ENCODE measurements around the gene SLC9A9.

The SLC9A9 gene

DNA sequence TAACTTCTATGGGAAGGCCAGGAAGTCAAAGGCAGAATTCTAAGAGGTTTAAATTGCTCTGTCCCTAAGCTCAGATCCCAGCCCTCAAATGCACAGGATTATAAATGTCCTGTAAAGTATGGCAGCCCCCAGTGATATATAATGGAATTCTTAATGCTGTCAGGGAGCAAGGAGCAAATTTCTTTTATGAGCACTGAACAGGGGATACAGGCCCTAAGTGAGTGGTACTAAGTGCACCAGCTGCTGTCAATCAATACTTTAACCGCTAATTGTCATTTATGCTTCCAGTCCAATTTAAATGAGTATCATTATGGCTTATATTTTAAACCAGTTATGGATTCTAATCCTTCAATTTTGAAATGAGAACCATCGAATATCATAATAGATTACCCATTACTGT is 4.7 kb downstream of the SLC9A9 start:
- no peak for FAIRE-seq

DNA sequence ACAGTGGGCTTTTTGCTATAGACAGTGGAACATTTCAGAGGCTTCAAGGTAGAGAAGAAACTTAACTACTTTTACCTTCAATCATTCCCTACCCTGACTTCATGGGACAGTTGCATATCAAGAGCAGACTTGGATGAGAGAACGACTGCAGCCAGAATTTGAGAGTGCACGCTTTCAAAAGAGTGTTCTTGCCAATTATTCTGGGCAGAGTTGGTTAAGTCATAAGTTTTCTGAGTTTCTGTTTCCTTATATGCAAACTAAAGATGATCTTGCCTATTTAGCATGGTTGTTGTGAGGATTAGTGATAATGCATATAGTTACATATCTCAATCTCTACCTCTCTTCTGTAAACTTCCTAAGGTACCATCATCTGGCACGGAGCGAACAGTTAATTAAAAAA is 7.6 kb downstream of the SLC9A9 start:
- FAIRE-seq = no peak
- no peak for DNase-seq (ENCODE audit: low spot score)

More for the DNA sequence above, 4.7 kb downstream of the SLC9A9 start:
- no peak for DNase-seq (ENCODE audit: low spot score)

DNA sequence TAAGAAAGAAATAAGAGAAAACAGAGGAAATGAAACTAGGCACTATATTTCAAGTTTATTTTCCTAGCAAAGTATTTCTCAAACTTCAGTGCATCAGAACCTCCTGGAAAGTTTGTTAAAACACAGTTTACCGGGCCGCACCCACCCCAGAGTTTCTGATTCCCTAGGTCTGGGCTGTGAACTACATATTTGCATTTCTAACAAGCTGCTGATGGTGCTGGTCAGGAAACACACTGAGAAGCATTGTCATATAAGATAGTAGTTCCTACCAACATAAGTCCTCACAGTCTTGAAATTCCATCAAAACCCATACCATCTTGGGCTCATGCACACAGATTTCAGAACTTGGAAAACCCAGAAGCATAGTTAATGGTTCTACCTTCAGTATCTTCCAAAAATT is 8.3 kb downstream of the SLC9A9 start:
- no peak for FAIRE-seq
- no peak for DNase-seq (ENCODE audit: low spot score)

- no peak for DNase-seq (ENCODE audit: low spot score)
- no peak for FAIRE-seq
These were observed 11.2 kb downstream of the SLC9A9 start for GRCh38 chr3:143837076-143837475.

GRCh38 chr3:143835312-143835711 is 13.0 kb downstream of the SLC9A9 start:
- no peak for FAIRE-seq

GRCh38 chr3:143832433-143832832 is 15.8 kb downstream of the SLC9A9 start:
- peak; percentile 72 for DNase-seq (ENCODE audit: low spot score)
- FAIRE-seq = peak; percentile 87

More at GRCh38 chr3:143835312-143835711, 13.0 kb downstream of the SLC9A9 start:
- no peak for DNase-seq (ENCODE audit: low spot score)

- FAIRE-seq (no peak), DNase-seq (ENCODE audit: low spot score) (no peak)
These were observed 16.3 kb downstream of the SLC9A9 start for GRCh38 chr3:143831994-143832393.

GRCh38 chr3:143831208-143831607 is 17.1 kb downstream of the SLC9A9 start:
- FAIRE-seq (peak; percentile 76), DNase-seq (ENCODE audit: low spot score) (peak; percentile 59)

DNA sequence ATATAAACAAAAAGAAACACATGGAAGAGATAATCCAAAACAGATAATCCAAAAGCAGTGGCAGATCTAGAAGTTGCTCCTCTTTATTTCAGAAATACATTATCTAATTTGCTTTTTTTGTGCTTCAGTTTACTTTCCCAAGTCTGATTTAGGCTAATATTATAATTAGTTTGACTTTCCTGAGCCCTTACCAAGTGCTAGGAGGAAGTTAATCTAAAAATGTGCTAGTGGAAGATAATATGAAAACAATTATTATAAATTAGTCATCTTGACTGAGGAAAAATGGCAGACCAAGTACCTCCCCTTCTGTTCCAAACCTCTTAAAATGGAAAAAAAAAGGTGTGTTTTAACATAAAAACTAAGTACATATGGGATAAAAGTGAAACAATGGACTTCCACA is 17.5 kb downstream of the SLC9A9 start:
- DNase-seq (ENCODE audit: low spot score) (no peak), FAIRE-seq (no peak)

DNA sequence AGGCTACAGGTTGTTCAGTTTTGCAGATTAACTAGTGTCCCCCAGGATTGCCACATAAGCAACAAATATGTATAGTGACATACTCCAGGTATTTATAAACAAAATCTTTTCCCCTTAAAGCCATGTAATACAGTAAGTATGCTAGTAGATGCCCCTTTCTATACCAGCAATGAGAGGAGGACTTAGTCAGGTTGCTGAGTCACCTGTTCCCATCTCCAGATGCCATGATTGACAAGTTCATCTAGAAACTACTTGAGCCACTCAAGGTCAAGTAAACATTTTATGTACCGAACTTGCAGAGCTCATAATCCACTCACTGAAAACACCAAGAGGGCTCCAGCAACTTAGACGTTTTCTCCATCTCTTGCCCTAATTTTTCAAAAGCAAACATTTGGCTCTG is 18.2 kb downstream of the SLC9A9 start:
- no peak for FAIRE-seq

DNA sequence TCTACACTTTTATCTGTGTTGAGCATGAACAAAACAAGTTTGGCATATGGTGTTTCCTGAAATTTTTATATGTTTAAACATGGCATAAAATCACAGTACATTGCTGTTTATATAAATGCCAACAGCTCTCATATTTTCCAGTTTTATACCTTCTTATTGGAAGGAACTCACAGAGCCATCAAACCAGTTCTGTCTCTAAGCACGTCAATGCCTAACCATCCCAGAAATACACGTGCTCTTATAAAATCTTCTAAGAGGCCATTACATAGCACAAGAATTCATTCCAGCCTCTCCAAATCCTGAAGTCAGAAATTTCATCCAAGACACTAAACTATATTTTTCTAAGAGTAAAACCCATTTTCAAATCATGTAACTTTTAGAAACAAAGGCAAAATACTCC is 20.8 kb downstream of the SLC9A9 start:
- no peak for FAIRE-seq

More for the DNA sequence above, 18.2 kb downstream of the SLC9A9 start:
- DNase-seq (ENCODE audit: low spot score) = no peak

GRCh38 chr3:143826296-143826695 is 22.0 kb downstream of the SLC9A9 start:
- FAIRE-seq (no peak), DNase-seq (ENCODE audit: low spot score) (no peak)

More for the DNA sequence above, 20.8 kb downstream of the SLC9A9 start:
- no peak for DNase-seq (ENCODE audit: low spot score)

DNA sequence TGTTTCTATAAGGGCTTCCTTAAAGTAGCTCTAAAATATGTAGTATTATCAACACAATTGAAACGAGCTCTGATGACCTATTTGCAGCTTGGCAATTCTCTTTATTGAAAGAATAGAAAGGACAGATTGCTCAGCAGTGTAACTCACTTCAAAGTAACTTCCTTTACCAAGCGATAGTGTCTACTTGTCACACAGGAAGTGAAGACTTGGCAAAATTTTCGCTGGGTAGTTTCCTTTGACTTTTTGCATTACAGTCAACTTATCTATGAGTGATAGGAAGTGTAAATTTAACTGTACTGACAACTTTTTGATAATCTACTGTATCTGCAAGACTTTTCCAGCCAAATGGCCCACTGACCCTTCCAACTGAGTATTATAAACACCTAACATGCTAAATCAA is 22.8 kb downstream of the SLC9A9 start:
- no peak for DNase-seq (ENCODE audit: low spot score)
- no peak for FAIRE-seq

DNA sequence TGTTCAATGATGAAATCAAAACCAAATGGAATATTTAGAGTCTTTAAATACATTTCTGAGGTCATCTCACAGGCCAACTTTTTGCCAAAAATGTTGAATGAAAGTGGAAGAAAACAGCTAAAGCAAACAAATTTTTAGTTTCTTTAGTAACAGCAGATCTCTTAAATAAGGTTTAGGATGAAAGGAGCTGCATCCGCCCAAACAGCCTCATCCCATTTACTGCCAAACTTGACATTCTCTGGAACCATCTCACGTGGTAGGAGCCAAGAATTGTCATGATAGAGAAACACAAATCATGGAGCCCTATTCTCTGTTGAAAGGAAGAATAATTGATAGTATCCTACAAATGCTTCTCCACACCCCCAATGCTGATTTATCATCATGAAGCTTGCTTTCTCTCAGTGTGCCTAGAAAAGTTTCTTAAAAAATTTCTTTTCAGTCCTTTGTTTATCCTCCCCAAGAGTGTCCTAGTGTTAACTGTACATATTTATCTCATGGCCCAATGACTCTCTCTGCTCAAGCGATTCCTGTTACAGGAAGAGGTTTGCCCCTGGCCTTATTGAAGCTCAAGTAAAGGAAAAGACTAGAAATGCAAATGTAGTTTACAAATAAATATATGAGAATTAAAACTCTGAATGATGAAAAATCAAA is 23.4 kb downstream of the SLC9A9 start:
- FAIRE-seq (no peak), DNase-seq (ENCODE audit: low spot score) (no peak)

- DNase-seq (ENCODE audit: low spot score) (no peak), FAIRE-seq (no peak)
These were observed 25.5 kb downstream of the SLC9A9 start for GRCh38 chr3:143822798-143823197.

- no peak for DNase-seq (ENCODE audit: low spot score)
- no peak for FAIRE-seq
These were observed 25.9 kb downstream of the SLC9A9 start for GRCh38 chr3:143822374-143822773.

- no peak for FAIRE-seq
These were observed 26.4 kb downstream of the SLC9A9 start for GRCh38 chr3:143821862-143822261.

GRCh38 chr3:143820466-143821221 is 27.6 kb downstream of the SLC9A9 start:
- DNase-seq (ENCODE audit: low spot score) (peak; percentile 24), FAIRE-seq (no peak)

More at GRCh38 chr3:143821862-143822261, 26.4 kb downstream of the SLC9A9 start:
- DNase-seq (ENCODE audit: low spot score) = no peak

DNA sequence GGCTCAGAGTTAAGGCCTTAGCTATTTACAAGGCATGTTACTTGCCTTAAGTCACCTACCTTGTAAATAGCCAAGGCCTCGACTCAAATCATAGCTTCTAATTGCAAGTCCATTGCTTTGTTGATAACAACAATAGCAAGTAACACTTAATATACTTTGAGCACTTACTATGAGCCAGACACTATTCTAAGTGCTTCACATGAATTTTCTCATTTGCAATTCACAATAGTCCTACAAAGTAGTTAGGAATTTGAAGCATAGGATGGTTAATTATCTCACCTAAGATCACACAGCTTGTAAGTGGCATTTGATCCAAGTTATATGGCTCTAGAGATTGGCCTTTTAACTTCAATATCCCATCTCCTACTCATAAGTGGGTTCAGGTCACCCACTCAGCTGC is 28.4 kb downstream of the SLC9A9 start:
- DNase-seq (ENCODE audit: low spot score) = no peak
- no peak for FAIRE-seq

GRCh38 chr3:143814443-143814889 is 33.8 kb downstream of the SLC9A9 start:
- FAIRE-seq (no peak), DNase-seq (ENCODE audit: low spot score) (no peak)

DNA sequence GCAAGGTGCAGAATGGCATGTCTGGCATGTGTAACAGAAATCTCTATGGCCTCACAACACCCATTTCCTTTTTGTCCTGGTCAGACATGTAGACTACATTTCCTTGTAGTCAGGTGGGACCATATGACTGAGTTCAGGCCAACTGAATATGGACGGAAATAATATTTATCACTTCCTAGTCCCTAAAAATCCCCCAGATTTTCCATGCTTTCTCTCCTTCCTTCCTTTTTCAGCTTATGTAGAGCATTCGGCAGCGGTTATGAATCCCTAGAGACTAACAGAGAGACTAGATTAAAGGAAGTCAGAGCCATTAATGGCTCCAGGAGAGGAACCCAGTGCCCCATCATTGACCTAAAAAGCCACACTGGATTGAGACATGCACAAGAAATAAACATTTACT is 35.8 kb downstream of the SLC9A9 start:
- FAIRE-seq (no peak), DNase-seq (ENCODE audit: low spot score) (no peak)

GRCh38 chr3:143811602-143812001 is 36.7 kb downstream of the SLC9A9 start:
- no peak for DNase-seq (ENCODE audit: low spot score)
- no peak for FAIRE-seq

DNA sequence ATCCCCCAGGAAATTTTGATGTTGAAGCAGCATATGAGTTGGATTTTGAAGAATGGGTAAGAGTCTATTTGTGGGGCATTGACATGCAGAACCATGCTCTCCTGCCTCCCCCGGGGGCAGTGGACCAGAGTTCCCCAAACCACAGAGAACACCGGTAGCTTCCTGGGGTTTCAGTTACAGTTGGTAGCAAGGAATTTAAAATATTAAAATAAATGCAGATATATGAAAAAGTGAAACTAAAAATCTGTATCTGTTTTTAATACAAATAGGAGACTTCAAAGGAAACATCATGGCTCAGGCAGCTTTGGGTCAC is 37.4 kb downstream of the SLC9A9 start:
- DNase-seq (ENCODE audit: low spot score) = no peak
- FAIRE-seq = no peak
